Stimulated activated CD4-positive, alpha-beta T cell treated with anti-CD3 and anti-CD28 coated beads, Interleukin-12 subunit alpha, Interleukin-12 subunit beta, amount 100 ng/mL, for 48 hours (primary cell): Measurements from ENCODE around the gene CACNA1C.

ENCODE experiments used
- DNase-seq, 3 donors: peaks; one replicate each; pipeline ENCODE4 v3.0.0-alpha.2; 2020; ENCODE audit warnings: low read depth in 2 of 3, low spot score in 1 of 3

The CACNA1C gene

DNA sequence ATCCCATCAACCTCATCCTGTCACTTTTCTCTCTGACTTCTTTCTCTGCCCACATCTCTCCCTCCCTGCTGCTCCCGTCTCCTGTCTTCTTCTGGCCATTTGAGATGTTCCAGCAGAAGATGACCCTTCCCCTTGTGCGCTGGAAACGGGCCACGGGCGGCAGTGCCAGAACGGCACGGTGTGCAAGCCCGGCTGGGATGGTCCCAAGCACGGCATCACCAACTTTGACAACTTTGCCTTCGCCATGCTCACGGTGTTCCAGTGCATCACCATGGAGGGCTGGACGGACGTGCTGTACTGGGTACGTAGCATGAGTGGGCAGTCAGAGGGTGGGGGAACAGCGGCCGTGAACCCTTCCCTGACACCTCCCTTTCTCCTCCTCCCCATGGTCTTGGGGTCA, 440.3 kb downstream of the CACNA1C start:
- DNase-seq: no peak

DNA sequence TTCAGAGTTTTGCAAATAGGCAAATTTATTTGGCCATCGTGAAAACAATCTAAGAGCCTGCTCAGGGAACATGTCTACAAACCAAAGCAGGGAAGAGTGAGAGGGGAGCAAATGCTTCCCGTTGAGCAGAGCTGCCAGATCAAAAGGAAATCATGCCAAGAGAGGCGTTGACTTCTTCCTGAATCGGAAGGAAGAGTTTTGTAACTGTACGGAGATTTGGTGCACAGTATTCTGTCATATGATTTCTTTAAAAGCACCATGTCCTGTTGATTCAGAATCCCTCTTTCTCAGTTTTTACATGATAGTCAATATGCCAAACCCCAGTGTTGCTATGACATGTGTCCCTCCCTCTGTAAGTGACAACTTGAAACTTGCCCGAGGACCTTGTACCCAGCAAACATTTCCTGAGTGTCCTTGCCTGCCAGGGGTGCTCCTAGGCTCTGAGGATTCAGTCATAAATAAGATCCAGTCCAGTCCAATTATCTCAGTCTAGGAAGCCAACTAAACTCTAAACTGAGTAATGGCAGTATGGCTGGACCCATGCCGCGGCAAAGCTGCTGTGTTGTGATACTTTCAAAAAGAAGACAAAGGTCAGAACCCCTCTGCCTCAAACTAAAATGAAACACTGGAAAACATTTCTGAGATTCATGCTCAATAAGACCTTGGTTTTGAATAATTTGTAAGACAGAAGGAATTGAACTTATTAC, 441.9 kb downstream of the CACNA1C start:
- DNase-seq: no peak

DNA sequence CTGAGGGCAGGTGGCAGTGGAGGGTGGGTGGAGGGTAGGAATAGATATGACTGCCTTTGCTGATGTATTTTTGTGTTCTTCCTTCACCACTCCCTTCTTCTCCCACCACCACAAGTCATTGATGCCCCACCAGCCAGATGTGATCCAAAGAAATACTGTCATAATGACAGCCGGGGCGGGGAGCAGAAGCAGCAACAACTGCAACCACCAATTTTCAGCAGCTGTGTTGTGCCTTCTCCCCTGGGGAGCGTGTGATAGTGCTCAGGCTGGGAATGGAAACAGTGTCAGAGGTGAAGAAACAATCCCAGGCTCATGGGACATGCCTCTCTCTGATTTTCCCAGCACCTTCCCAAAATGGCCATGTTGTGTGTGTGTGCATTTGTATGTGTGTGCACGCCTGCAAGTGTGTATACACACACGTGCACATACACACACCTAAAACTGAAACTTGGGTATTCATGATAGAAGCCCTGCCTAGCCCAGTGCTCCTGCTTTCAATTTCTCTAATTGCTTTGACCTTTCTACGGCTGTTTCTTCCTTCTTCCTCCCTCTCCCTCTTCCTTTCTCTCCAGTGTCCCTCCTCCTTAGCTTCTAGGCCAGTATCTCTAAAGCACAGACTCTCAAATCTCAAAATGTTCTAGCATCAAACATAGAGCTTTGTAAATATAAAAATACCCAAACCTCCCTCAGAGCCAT, 442.8 kb downstream of the CACNA1C start:
- DNase-seq: no peak

DNA sequence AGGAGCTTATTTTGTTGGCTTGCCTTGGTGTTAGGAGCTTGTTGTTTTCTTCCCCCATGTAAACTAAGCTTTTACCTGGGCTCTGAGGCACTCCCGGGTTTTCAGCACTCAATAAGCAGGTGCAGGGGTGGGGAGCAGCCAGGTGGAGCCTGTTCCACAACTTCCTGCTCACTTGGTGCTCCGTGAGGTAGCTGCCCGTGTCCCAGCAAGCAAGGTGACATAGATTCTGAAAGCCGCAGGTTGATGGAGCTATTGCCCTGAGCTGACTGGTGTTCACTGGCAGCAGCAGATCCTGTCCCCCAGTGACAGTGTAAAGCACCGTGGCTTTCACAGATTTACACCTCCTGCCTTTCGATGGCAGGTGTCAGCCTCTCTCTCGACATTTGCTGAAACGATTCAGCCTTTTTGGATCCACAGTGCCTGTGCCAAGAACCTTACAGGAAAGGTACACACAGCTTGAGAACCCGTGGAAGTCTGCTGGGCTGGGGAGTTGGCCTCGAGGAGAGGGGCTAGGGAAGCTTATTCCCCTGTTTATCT, 446.2 kb downstream of the CACNA1C start:
- DNase-seq: no peak

DNA sequence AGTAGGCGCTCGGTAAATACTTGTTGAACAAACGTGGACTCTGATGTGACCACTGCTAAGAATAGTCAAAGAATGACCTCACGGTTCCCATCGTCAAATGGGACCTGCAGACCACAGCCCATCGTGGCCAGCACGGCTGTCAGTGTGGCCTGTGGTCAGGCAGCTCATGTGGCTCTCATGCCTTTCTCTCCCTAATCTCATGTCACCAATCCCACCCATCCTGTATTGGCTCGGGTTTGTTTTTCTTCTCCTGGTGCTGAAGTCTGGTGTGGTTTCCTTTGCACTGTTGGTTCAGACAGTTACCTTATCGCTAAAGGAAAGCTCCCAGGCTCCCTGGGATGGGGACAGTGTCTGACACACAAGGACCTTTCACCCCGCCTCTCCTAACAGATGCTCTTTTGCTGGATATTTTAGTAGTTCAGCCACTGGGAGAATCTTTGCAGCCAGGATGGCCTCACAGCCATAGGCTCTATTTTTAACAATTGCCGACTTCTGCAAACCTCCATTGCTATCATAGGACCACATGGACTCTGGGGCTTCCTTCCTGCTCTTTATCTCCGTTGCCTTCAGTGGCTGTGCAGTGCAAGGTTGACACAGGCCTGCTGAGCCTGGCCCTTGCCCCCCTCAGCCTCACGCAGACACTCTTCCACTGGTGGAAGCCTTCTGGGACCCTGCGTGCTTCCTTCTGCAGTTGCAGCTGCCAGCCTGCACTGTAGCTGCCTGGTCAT, 448.8 kb downstream of the CACNA1C start:
- no peak for DNase-seq

DNA sequence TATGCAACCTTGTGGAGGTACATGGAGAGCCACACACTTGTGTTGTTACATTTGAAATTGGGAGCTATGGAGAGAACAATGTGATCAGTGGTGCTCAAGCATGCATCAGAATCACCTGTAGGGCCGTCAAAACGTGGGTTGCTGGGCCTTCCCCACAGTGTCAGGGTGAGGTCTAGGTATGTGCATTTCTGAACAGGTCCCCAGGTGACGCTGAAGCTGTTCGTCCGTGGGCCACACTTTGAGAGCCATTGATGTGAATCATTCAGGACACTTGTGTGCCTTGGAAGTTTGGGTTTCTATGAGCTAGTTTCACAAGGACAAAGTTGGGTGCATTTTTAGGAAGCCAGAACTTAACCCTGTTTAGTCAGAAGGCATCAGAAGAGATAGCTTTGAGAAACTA, 450.2 kb downstream of the CACNA1C start:
- DNase-seq: no peak

DNA sequence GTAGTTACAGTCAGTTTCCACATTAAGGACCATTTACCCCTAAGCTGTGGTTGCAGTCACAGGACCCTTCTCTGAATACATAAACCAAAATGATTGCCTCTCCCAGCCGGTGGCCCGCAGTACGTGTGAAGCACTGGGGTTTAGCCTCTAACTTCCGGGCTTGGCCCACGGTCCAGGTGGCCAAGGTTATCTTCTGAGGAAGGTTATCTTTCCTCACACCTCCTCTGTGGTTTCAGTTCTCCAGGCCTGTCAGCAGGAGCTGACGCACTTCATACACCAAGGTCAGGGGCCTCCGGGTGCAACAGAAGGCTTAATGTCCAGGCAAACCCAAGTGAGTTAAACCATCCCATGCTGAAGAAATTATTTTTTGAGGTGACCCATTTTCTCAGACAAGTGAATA, 451.0 kb downstream of the CACNA1C start:
- no peak for DNase-seq

DNA sequence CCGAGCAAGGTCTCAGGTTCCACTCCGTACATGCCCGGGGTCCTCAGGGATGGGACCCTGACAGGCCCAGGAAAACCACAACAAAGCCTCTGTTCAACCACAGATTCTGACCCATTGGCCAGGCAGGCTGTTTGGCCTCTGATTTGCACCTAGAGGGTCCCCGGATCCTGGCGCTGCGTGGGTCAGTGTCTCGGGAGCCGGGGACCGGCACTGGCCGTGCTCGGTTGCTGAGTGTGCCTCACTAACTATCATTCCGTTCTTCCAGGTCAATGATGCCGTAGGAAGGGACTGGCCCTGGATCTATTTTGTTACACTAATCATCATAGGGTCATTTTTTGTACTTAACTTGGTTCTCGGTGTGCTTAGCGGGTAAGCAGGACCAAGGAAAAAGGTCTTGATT, 451.8 kb downstream of the CACNA1C start:
- no peak for DNase-seq

DNA sequence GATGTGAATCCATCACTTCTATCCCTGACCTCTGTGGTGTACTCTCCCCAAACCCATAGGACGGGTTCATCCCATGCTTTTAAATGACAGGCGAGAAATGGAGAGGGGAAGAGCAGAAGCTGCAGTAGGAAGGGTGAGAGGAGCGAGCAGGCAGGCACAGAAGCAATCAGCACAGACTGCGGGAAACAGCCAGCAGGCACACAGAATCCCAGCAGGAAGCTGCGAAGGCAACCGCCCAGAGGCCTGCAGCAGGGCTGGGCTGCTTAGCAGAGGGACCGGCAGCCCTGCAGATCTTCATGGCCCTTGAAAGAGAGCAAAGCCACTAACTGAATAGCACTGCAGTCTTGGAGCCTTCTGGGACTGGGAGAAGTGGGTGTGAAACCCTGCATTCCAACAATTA, 455.0 kb downstream of the CACNA1C start:
- no peak for DNase-seq

DNA sequence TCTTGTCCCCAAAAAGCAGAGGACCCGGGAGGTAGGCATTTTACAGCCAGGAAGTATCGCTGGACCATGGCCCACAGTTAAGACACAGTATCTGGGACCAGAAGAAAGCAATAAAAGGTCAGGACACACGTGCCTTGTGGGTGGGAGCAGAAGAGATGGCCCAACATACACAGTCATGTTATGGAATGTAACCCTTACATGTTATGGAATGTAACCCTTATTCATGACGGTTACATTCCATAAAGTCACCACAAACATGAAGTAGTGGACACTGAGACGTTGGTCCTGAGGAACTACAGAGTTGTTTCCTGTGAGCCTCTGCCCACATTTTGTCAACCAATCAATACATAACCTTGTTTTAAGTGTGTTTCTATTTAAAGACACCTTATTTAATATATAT, 456.4 kb downstream of the CACNA1C start:
- no peak for DNase-seq

DNA sequence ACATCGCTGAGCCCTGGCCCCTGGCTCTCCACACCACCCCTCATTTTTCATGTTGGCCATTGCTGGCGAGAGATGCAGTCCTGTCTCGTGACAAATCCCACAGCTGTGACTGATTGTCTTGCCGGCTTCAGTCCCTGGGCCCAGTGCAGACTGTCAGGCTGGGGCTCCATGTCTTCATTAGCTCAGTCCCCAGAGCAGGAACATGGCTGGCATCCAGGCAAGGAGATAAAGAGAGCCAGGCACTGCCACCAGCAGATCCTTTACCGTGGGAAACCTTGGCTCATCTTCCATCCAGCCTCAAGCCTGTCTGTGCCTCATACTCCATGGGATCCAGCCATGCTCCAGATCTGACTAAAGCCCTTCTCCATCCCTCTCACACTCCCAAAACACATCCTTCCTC, 457.3 kb downstream of the CACNA1C start:
- DNase-seq: no peak

DNA sequence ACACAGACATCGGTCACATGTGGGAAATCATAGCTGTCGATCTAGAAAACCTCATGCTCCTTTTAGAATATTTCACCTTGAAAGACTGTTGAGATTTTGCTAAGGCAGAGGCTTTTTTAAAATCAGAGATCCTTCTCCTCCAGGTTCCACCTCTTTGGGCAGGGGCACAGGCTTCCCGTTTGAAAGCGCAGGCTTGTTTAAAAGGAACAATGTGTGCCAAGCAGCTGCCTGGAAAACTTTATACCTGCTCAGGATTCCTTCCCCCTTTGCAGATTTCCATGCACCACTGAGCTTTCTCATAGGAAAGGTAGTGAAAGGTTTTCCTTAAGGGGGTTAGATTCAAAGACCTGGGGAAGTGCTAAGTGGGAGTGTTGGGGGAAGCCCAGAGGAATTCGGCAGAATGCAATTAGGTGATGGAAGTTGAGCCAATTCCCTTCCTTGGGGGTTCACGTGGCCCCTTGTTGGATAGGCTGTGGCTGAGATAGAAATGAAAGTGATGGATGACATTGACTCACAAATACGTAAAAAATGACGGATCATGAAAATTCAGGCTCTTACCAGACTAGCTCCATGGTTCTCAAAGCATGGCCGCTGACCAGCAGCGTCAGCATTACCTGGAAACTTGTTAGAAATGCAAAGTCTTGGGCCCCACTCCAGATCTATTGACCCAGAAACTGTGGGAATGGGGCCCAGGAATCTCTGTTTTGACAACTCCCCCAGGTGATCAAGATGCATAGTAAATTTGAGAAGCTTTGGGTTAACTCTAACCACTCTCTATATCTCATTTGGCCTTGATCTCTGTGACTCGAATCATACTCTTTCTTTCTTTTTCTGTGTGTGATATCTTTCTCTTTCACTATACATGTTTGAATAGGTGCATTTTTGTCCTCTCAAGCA, 460.6 kb downstream of the CACNA1C start:
- DNase-seq: no peak

DNA sequence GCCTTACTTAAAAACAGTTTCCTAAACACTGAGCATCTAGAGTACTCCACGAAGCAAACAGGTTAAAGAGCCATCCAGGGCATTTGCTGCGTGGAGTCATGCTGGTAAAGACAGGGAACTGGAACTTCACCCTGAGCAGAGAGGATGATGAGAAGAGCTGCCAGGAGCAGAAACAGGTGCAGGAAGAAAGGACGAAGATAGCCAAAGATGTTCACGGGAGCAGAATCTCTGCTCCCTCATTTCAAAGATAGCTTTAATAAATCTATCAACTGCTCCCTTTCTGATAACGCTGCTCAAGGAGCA, 461.2 kb downstream of the CACNA1C start:
- no peak for DNase-seq

DNA sequence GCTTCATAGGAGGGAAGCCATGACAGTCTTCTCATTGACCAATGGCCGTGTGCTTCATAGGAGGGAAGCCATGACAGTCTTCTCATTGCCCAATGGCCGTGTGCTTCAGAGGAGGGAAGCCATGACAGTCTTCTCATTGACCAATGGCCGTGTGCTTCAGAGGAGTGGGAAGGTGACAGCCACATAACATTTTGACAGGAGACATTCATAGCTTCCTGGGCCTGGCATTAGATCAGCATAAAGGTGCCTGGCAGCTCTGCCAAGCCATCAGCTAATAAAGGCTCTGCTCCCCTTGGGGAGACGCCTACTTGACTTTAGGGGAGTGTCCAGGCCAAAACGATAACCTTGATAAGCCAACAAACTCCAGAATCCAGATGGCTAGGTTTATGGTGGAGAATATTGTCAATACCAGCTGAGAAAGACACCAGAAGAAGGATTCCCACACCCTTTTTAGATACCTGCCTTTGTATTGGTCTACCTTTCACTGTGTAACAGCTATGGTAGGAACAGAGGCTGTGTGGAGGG, 468.0 kb downstream of the CACNA1C start:
- no peak for DNase-seq

DNA sequence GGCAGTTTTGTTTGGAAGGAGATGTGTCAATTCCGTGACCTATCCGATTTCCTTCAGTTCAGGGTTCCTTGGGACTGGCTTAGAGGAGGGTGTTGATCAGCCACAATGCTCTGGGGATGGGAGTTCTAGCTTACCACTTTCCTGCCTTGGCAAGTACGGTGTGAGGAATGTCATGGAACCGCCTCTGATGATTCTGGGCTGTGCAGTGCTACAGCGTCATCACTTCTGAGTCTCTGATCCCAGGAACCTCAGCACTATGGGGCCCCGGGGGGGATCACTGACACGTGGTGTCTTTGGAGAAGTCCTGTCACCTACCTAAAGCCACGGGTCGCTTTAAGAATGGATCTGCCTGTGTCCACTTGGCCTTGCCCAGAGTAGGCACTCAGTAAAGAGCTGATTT, 470.5 kb downstream of the CACNA1C start:
- no peak for DNase-seq

DNA sequence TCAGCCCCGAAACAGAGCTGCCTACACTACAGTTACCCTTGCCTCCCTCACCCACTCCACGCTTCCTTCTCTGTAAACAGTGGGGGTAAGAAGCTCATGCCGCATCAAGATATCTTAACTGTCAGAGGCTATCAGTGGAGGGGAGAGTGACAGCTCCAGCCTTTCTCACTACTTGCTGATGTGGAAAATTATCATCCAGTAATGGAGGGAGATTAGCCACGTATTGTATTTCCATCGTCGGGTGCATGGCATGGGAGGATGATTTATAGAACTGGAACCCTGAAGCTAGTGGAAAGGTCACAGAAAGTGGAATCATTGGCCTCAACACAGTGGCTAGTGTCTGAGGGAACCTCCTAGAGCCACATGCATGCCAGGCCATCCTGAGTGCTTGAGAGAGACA, 471.1 kb downstream of the CACNA1C start:
- DNase-seq: no peak

DNA sequence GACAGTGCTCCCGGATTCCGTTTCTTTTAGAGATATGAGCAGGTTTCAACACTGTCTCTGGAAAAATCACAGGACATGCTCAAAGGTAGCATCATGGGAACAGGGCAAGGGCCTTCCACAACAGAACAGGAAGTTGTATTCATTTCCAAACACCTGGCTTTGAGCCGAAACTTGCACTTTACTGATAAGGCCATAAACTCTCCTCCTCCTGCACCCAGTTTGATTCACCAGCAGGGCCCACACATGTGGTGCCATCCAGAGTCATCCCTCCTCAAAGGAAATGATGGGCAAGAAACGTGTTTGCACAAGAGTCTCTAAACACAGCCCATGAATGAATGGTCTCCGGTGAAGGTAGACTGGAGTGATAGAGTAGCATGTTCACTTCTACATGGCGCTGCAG, 473.6 kb downstream of the CACNA1C start:
- no peak for DNase-seq

DNA sequence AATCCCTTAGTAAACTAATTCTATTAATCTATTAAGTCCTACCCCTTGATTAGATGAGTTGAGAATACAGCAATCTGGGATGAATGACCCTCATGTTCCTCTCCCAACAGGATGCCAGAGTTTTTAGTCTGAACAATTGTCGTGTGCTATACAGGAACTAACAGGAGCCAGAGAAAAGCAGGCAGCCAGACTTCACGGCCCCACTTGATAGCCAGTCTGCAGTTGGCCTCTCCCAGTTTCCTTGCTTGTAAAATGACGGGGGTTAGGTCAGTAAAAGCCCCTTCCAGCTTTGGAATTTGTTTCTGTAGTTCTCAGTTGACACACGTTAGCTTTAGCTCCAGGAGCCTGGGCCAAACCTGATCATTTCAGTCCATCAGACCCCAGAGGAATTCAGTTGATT, 475.2 kb downstream of the CACNA1C start:
- no peak for DNase-seq

DNA sequence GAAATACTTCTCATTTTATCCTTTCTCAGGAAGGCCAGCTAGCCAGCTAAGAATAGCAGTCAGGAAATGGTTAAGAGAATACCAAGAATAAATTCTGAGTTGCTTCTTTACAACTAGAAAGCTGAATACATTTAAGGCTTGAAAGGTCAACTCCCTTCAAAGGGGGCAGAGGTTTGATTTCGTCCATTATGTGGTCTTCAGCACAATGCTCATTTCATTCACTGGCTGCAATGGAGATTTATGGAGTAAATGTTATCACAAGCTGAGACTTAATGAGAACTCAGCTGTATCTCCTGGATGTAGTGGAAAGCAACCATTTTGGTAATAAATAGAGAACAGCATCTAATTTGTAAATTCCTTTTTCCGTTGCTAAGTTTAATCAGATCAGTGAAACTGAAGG, 477.0 kb downstream of the CACNA1C start:
- DNase-seq: no peak

DNA sequence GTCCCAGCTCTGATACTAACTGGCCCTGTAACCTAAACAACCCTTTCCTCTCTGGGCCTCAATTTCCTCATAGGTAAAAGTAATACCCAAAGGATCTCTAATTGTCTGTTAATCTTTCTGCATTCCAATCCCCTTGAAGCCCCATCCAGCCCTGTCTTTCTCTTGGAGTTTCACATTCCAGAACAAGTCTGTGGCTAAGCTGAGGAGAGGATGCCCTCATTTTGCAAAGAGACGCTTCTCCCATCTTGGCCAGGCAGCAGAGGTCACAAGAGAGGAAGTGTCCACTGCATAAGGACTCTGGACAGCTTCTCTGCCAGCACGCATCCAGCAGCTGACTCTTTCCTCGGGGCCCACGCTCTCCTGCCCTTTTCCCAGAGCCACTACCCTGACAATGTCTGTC, 478.6 kb downstream of the CACNA1C start:
- no peak for DNase-seq

DNA sequence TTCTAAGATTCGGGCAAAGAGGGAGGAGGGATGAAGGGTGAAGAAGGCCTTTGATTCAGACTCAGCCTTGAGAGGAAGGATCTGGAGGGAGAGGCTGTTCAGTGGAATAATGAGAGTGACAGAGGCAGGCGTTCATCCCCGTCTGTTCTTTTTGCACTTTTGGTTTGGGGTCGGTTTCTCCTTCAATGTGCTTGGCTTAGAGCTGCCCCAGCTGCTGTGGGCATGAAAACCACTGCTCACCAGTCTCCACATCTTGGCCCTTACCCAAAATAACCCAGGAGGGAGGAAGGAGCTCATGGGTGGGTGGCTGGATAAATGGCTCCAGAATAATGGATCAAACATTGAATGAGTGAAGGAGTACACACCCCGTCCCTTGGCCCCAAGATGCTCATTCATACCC, 480.2 kb downstream of the CACNA1C start:
- no peak for DNase-seq
